Right forelimb (tissue), 1 donor: Measurements from ENCODE around the gene RBFOX2.

Source experiments
- DNase-seq: peaks from one replicate; pipeline ENCODE4 v3.0.0-alpha.2; 2018

RBFOX2 gene

GRCh38 chr22:35921777-35922176 lies 106.8 kb downstream of the RBFOX2 start:
- peak; percentile 62 for DNase-seq

- DNase-seq = no peak
Measured at GRCh38 chr22:35921044-35921443, 107.6 kb downstream of the RBFOX2 start.

- DNase-seq = no peak
Measured at GRCh38 chr22:35919002-35919542, 109.6 kb downstream of the RBFOX2 start.

- no peak for DNase-seq
Measured at GRCh38 chr22:35918456-35918855, 110.2 kb downstream of the RBFOX2 start.

GRCh38 chr22:35917651-35918050 lies 111.0 kb downstream of the RBFOX2 start:
- no peak for DNase-seq

GRCh38 chr22:35915477-35916013 lies 113.1 kb downstream of the RBFOX2 start:
- no peak for DNase-seq

- DNase-seq = peak; percentile 71
Measured at GRCh38 chr22:35914665-35915476, 113.8 kb downstream of the RBFOX2 start.

GRCh38 chr22:35914357-35914664 lies 114.3 kb downstream of the RBFOX2 start:
- no peak for DNase-seq

- DNase-seq = no peak
Measured at GRCh38 chr22:35913925-35914324, 114.7 kb downstream of the RBFOX2 start.

- DNase-seq = no peak
Measured at GRCh38 chr22:35912658-35913057, 116.0 kb downstream of the RBFOX2 start.

- no peak for DNase-seq
Measured at GRCh38 chr22:35911877-35912276, 116.7 kb downstream of the RBFOX2 start.

GRCh38 chr22:35910926-35911325 lies 117.7 kb downstream of the RBFOX2 start:
- no peak for DNase-seq

- no peak for DNase-seq
Measured at GRCh38 chr22:35910003-35910769, 118.4 kb downstream of the RBFOX2 start.

GRCh38 chr22:35905894-35906293 lies 122.7 kb downstream of the RBFOX2 start:
- no peak for DNase-seq

GRCh38 chr22:35904752-35905151 lies 123.9 kb downstream of the RBFOX2 start:
- no peak for DNase-seq

- no peak for DNase-seq
Measured at GRCh38 chr22:35904336-35904692, 124.3 kb downstream of the RBFOX2 start.

- DNase-seq = no peak
Measured at GRCh38 chr22:35903571-35904335, 124.9 kb downstream of the RBFOX2 start.

GRCh38 chr22:35900483-35901168 lies 128.0 kb downstream of the RBFOX2 start:
- no peak for DNase-seq

GRCh38 chr22:35899736-35900135 lies 128.9 kb downstream of the RBFOX2 start:
- no peak for DNase-seq

GRCh38 chr22:35896111-35896705 lies 132.4 kb downstream of the RBFOX2 start:
- no peak for DNase-seq

GRCh38 chr22:35894937-35895708 lies 133.5 kb downstream of the RBFOX2 start:
- peak; percentile 47 for DNase-seq
